ENCODE results near the gene PPP2R2B. TPM values are rescaled to one million over a fixed set of nuclear protein-coding genes. Genes with fewer than 3 reads are reported as not detected.

PPP2R2B gene
- total RNA-seq, 4 donors from 2014 or later: 0.20 to 1.9 (median 1.3) TPM

DNA sequence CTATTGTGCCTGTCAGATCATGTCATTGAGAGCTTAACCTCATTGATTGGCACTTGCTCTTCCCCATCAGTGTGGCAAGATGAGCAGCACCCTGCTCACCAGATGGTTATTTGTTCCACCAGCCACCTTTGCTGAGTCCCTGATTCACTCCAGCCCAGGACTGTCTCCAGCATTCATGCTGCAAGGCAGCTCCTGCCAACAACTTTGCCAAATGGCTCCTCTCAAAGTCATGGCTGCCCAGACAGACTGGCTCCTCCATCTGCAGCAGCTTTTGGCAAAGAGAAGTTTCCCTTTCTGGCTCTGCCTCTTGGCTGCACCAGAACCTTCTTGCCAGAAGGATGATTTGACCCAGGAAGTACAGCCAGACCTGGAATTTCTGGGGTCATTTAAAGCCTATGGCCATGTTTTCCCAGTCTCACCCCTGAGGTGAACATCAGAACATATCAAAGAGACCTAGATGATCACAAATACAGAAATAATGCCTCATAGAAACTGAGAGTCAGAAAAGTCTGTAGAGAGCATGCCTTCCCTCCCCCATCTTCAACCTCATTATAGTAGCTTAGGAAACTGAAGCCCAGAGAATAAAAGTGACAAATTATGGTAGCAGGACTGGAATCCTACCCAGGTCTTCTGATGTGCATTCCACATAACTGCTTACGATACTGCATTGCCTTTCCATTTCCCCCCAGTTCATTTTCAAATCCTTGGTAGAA lies 10.4 kb downstream of the PPP2R2B start:
- Histone ChIP-seq H3K9me3 (no peaks in the 10 kb centered on the region), H3K27me3 (no peaks in the 10 kb centered on the region), H3K4me1 (no peaks in the 10 kb centered on the region), H3K27ac (no peak overlapping the region), H3K4me3 (no peak overlapping the region), H3K36me3 (no peaks in the 10 kb centered on the region)
- DNase-seq: no peak
- intact Hi-C loops (cut with DNase I; ENCODE audit: low total_unique reads) (no loop called here), in situ Hi-C loops (cut with MboI; ENCODE audit: low pct_ligation_motif_present in 1 of 4, low pct_unique_long_range_greater_than_20kb in 1 of 4, low sequenced_read_pairs in 3 of 4) (no loop called here)
- TF ChIP-seq POLR2A (IDR thresholded peaks at IDR 0.05) (no peak), POLR2AphosphoS5 (IDR thresholded peaks at IDR 0.05) (no peak), EP300 (IDR thresholded peaks at IDR 0.05; ENCODE audit: low read depth) (no peak)
- TF ChIP-seq, protein P1, sequence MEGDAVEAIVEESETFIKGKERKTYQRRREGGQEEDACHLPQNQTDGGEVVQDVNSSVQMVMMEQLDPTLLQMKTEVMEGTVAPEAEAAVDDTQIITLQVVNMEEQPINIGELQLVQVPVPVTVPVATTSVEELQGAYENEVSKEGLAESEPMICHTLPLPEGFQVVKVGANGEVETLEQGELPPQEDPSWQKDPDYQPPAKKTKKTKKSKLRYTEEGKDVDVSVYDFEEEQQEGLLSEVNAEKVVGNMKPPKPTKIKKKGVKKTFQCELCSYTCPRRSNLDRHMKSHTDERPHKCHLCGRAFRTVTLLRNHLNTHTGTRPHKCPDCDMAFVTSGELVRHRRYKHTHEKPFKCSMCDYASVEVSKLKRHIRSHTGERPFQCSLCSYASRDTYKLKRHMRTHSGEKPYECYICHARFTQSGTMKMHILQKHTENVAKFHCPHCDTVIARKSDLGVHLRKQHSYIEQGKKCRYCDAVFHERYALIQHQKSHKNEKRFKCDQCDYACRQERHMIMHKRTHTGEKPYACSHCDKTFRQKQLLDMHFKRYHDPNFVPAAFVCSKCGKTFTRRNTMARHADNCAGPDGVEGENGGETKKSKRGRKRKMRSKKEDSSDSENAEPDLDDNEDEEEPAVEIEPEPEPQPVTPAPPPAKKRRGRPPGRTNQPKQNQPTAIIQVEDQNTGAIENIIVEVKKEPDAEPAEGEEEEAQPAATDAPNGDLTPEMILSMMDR (IDR thresholded peaks at IDR 0.05): no peak
- 60 to 88% methylated on average over 1 of the region's 1 CpG for WGBS, 2 donors (ENCODE audit: low coverage in 1 of 2)

DNA sequence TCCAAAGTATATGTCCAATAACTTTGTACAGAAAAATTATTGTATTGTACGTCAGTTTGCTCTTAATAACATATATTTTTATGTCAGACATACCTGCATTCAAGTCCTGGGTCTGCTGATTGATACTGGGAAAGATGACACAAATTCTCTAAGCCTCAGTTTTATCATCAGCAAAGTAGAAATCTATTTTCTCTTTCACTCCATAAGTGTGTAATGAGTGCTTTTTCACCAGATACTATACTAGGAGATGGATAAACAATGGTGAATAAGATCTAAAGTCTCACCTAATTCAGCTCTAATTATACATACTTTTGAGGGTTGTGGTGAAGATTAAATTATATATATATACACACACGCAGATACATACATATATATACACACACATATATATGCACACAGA lies 12.3 kb downstream of the PPP2R2B start:
- no peaks in the 10 kb centered on the region for H3K9me3 ChIP-seq
- in situ Hi-C loops (cut with MboI; ENCODE audit: low pct_ligation_motif_present in 1 of 4, low pct_unique_long_range_greater_than_20kb in 1 of 4, low sequenced_read_pairs in 3 of 4) (no loop called here), intact Hi-C loops (cut with DNase I; ENCODE audit: low total_unique reads) (no loop called here)
- no peak overlapping the region for H3K27ac ChIP-seq
- WGBS, 2 donors (ENCODE audit: low coverage in 1 of 2): 78 to 89% methylated on average over 2 of the region's 2 CpGs
- H3K4me1 ChIP-seq: no peaks in the 10 kb centered on the region
- TF ChIP-seq EP300 (IDR thresholded peaks at IDR 0.05; ENCODE audit: low read depth): no peak
- TF ChIP-seq, protein P1 (IDR thresholded peaks at IDR 0.05): no peak
- no peak for TF ChIP-seq POLR2A (IDR thresholded peaks at IDR 0.05)
- no peak for TF ChIP-seq POLR2AphosphoS5 (IDR thresholded peaks at IDR 0.05)
- no peak for DNase-seq
- H3K27me3 ChIP-seq: no peaks in the 10 kb centered on the region
- H3K4me3 ChIP-seq: no peak overlapping the region
- no peaks in the 10 kb centered on the region for H3K36me3 ChIP-seq

DNA sequence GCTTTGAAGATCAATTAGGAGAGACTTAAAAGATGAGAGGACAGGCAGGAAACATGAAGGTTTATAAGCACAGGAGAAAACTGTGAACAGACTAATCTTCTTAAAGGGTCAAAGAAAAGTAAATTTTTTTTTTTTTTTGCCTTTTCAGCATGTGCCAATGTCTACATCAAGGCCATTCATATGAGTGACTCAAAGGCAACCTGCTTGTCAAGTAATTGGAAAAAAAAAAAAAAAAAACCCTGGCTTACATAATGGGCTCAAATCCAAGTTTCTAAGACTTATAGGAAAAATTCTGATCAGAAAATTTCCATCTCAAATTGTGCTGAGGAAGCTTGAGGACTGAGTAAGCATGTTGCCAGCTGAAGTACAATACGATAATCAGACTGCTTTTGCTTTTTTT lies 15.9 kb downstream of the PPP2R2B start:
- no peak for TF ChIP-seq POLR2AphosphoS5 (IDR thresholded peaks at IDR 0.05)
- no peak for TF ChIP-seq POLR2A (IDR thresholded peaks at IDR 0.05)
- TF ChIP-seq EP300 (IDR thresholded peaks at IDR 0.05; ENCODE audit: low read depth): no peak
- TF ChIP-seq, protein P1 (IDR thresholded peaks at IDR 0.05): no peak
- no peak overlapping the region for H3K4me3 ChIP-seq
- H3K4me1 ChIP-seq: no peaks in the 10 kb centered on the region
- H3K27me3 ChIP-seq: no peaks in the 10 kb centered on the region
- H3K27ac ChIP-seq: no peak overlapping the region
- DNase-seq: no peak
- no peaks in the 10 kb centered on the region for H3K9me3 ChIP-seq
- in situ Hi-C loops (cut with MboI; ENCODE audit: low pct_ligation_motif_present in 1 of 4, low pct_unique_long_range_greater_than_20kb in 1 of 4, low sequenced_read_pairs in 3 of 4): no loop called here
- intact Hi-C loops (cut with DNase I; ENCODE audit: low total_unique reads): no loop called here
- H3K36me3 ChIP-seq: no peaks in the 10 kb centered on the region
- WGBS, 2 donors (ENCODE audit: low coverage in 1 of 2): 71 to 73% methylated on average over 1 of the region's 1 CpG

DNA sequence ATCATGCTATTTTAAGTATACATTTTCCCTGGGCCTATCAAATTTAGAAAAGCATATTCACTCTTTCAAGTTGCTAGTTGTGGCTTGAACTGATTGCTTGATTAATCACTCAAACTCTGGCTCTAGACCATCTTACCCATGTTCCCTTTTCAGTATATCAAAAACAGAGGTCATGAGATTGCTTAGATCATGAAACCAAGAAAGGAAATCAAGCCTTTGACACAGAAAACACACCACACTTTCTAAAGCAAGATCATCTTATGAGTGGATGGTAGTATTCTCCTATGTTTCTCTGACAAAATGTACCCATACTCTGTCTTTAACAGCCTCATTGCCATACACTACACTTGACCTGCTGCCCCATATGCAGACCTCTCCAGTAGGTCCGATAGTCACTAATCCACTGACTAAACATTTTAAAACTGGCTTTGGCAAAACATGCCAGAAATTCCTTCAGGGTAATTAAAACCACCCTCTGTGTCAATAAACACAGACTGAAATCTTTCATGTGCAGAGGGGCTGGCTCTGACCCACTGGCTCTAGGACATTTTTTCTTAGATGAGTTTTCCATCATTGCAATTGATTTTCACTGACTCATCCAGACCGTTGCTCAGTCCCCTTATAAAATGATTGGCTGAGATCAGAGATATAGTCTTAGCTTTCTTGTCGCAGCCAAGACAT lies 18.2 kb downstream of the PPP2R2B start:
- intact Hi-C loops (cut with DNase I; ENCODE audit: low total_unique reads): no loop called here
- TF ChIP-seq EP300 (IDR thresholded peaks at IDR 0.05; ENCODE audit: low read depth) (no peak), POLR2AphosphoS5 (IDR thresholded peaks at IDR 0.05) (no peak), POLR2A (IDR thresholded peaks at IDR 0.05) (no peak)
- TF ChIP-seq, protein P1 (IDR thresholded peaks at IDR 0.05): no peak
- 22 to 23% methylated on average over 3 of the region's 3 CpGs for WGBS, 2 donors (ENCODE audit: low coverage in 1 of 2)

More for the DNA sequence above, 18.2 kb downstream of the PPP2R2B start:
- Histone ChIP-seq H3K27ac (no peak overlapping the region), H3K36me3 (no peaks in the 10 kb centered on the region), H3K27me3 (no peaks in the 10 kb centered on the region), H3K9me3 (no peaks in the 10 kb centered on the region), H3K4me3 (no peak overlapping the region), H3K4me1 (no peaks in the 10 kb centered on the region)
- in situ Hi-C loops (cut with MboI; ENCODE audit: low pct_ligation_motif_present in 1 of 4, low pct_unique_long_range_greater_than_20kb in 1 of 4, low sequenced_read_pairs in 3 of 4): no loop called here
- no peak for DNase-seq

Data from transverse colon (tissue), 4 donors.